ENCODE results near the gene B4GALT5.
"Not testable (repeated sequence)": the region's sequence is repeated elsewhere in the genome, so short reads cannot be mapped to it uniquely, and the experiment has no call there.

GRCh38 chr20:49668878-49669195 is 44.8 kb downstream of the B4GALT5 start:
- not testable (repeated sequence) for TF ChIP-seq CTCF (conservative IDR thresholded peaks at IDR 0.05; ENCODE audit: low read length); EZH2phosphoT487 (IDR thresholded peaks at IDR 0.05; ENCODE audit: borderline replicate concordance, low read depth, low read length)
